HUES48 (cell line): Measurements from ENCODE around the gene KLHL20.

Experiments used
- H3K27ac ChIP-seq: one replicate; pipeline ENCODE4 v1.7.0; 2013; ENCODE audit warnings: low read depth, low read length, inconsistent platforms
- H3K27me3 ChIP-seq: 2 replicates; pipeline ENCODE4 v1.6.1; 2013; ENCODE audit warnings: mild to moderate bottlenecking, low read length; ENCODE audit not compliant: control insufficient read depth, insufficient read depth
- H3K36me3 ChIP-seq: 2 replicates; pipeline ENCODE4 v1.6.1; 2013; ENCODE audit warnings: low read length; ENCODE audit not compliant: control insufficient read depth, insufficient read depth
- H3K4me1 ChIP-seq: 2 replicates; pipeline ENCODE4 v1.6.1; 2013; ENCODE audit warnings: mild to moderate bottlenecking, low read length; ENCODE audit not compliant: control insufficient read depth, insufficient read depth
- H3K4me3 ChIP-seq: 2 replicates; pipeline ENCODE4 v1.5.1; 2013; ENCODE audit warnings: mild to moderate bottlenecking, low read depth, low read length
- H3K9ac ChIP-seq: 2 replicates; pipeline ENCODE4 v1.6.1; 2013; ENCODE audit warnings: mild to moderate bottlenecking, low read depth, low read length, moderate library complexity
- H3K9me3 ChIP-seq: 2 replicates; pipeline ENCODE4 v1.6.1; 2013; ENCODE audit warnings: low read length; ENCODE audit not compliant: control insufficient read depth, insufficient read depth

The KLHL20 gene

GRCh38 chr1:173827611-173828010, 112.8 kb downstream of the KLHL20 start:
- H3K4me3 ChIP-seq, result no peak overlapping the region
- no peak overlapping the region for H3K9ac ChIP-seq
- H3K4me1 ChIP-seq, result peaks cover 4% of the 10 kb centered on the region; the same call in 1 of the 2 replicates
- H3K27ac ChIP-seq, result no peak overlapping the region
- no peaks in the 10 kb centered on the region for H3K9me3 ChIP-seq
- H3K27me3 ChIP-seq, result no peaks in the 10 kb centered on the region
- H3K36me3 ChIP-seq, result peaks cover 39% of the 10 kb centered on the region

- Histone ChIP-seq H3K9ac (no peak overlapping the region), H3K4me1 (no peaks in the 10 kb centered on the region), H3K9me3 (no peaks in the 10 kb centered on the region), H3K27ac (no peak overlapping the region), H3K27me3 (no peaks in the 10 kb centered on the region), H3K4me3 (no peak overlapping the region), H3K36me3 (peaks cover 77% of the 10 kb centered on the region)
Measured at GRCh38 chr1:173832748-173833147, 118.0 kb downstream of the KLHL20 start.
